ENCODE data around the gene ARSG.

DNA sequence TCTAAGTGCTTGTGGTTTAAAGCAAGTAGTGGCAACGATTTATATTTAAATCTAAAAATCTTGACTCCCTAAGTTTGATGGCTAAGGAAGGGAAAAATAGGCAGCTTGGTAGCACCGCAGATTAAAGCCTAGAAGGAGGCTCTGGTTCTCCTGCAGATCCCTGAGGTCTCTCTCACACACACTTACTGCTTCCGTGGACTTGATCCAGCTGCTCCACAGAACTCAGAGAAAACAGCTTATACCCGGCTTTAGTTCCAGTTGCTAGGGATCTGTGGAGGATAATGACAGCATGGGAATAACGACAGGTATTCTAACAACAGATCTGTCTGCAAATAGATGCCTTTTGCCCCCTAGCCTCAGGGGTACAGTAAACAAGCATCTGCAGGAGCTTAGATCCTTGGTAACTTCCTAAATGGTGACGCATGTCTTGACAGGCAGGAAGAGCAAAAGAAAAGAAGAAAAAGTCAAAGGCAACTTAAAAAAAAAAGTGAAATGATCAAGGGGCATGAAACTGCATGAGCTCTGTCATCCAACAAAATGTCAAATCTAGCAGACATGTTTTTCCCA lies 161.5 kb downstream of the ARSG start:
- TF ChIP-seq, protein P1, sequence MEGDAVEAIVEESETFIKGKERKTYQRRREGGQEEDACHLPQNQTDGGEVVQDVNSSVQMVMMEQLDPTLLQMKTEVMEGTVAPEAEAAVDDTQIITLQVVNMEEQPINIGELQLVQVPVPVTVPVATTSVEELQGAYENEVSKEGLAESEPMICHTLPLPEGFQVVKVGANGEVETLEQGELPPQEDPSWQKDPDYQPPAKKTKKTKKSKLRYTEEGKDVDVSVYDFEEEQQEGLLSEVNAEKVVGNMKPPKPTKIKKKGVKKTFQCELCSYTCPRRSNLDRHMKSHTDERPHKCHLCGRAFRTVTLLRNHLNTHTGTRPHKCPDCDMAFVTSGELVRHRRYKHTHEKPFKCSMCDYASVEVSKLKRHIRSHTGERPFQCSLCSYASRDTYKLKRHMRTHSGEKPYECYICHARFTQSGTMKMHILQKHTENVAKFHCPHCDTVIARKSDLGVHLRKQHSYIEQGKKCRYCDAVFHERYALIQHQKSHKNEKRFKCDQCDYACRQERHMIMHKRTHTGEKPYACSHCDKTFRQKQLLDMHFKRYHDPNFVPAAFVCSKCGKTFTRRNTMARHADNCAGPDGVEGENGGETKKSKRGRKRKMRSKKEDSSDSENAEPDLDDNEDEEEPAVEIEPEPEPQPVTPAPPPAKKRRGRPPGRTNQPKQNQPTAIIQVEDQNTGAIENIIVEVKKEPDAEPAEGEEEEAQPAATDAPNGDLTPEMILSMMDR (IDR thresholded peaks at IDR 0.05; ENCODE audit: low read depth, low read length, missing input control) = no peak
- no peak for TF ChIP-seq EGR1 (IDR thresholded peaks at IDR 0.05; ENCODE audit: low read depth in 2 of 2)
- TF ChIP-seq, protein P2, sequence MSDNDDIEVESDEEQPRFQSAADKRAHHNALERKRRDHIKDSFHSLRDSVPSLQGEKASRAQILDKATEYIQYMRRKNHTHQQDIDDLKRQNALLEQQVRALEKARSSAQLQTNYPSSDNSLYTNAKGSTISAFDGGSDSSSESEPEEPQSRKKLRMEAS (IDR thresholded peaks at IDR 0.05) = no peak
